Stimulated activated CD8-positive, alpha-beta memory T cell treated with anti-CD3 and anti-CD28 coated beads, Interleukin-7, amount 100 ng/mL, for 4 hours (primary cell): Measurements from ENCODE around the gene ATP8A2.
"Not testable (repeated sequence)": the region's sequence is repeated elsewhere in the genome, so short reads cannot be mapped to it uniquely, and the experiment has no call there.

Experiments used
- DNase-seq, 2 donors: peaks; one replicate each; pipeline ENCODE4 v3.0.0-alpha.2; 2020; ENCODE audit warnings: low read depth in 2 of 2

The ATP8A2 gene

DNA sequence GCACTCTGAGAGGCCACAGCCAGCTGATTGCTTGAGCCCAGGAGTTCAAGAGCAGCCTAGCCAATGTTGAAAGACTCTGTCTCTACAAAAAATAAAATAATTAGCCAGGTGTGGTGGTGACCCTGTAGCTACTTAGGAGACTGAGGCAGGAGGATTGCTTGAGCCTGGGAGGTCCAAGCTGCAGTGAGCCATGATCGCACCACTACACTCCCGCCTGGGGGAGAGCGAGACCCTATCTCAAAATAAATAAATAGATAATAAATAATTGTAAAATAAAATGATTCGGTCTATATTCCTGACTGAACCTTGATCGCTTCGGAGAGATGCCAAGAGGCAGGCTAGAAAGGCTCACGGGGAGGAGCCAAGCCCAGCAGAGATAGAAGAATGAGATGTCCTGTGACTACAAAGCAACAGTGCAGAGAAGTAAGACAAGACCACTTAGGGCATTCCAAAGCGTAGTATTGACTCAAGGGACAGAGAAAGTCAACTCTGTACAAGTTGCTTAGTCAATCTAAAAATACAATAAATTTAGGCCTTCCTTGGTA lies 667.2 kb downstream of the ATP8A2 start:
- no peak for DNase-seq

DNA sequence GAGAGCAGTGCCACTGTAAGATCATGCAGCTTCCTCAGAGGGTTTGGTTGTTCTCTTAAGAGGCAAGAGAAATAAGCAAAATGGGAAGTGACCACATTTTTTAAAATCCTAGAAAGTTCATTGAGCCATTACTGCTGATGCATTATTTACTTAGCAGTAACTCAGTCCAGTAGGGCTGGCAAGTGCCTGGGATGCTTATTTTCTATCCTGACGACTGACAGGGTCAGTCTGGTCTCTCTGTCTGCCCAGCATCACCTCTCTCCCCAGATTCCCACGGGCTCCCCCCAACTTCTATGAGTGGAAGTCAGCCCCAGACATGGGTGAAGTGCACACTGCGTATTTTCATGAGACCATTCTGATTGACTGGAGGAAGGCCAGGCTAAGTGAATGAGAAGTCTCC lies 669.7 kb downstream of the ATP8A2 start:
- DNase-seq: no peak

GRCh38 chr13:26042785-26043184 lies 671.0 kb downstream of the ATP8A2 start:
- DNase-seq: no peak

GRCh38 chr13:26045142-26045541 lies 673.4 kb downstream of the ATP8A2 start:
- no peak for DNase-seq

- no peak for DNase-seq
Observed at GRCh38 chr13:26046639-26047038, 674.9 kb downstream of the ATP8A2 start.

DNA sequence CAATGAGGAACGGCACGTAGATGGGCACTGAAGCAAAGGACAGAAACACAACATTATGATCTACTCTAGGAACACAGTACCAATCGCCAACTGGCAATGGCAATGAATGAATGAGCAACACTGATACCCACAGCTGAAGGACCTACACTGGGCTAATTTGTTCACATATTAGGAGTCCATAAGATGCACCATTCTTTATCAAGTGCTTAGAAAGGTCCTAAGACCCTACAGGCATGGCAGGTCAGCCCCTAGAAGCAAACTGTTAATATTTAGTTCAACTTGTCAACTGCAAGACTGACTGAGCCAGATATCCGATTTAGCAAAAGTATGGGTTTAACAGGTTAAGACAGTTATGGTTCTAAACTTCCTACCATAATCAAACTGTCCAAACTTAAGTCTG lies 675.3 kb downstream of the ATP8A2 start:
- no peak for DNase-seq

DNA sequence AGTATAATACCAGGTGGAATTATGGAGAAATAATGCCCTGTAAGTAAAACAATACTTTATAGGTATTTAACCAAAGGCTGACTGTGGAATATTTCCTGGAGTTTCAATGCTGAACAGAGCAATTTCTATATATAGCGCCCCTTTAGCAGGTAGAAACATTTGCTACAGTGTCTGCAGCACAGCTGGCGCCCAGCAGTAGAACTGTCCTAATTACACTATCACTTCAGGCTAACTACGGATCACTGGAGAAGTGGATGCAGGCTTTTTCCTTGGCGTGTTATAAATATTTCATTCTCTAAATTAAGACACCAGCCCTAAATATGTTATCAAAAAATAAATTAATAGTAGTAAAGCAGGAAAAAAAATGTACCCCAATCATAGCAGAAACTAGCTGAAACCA lies 677.0 kb downstream of the ATP8A2 start:
- no peak for DNase-seq

DNA sequence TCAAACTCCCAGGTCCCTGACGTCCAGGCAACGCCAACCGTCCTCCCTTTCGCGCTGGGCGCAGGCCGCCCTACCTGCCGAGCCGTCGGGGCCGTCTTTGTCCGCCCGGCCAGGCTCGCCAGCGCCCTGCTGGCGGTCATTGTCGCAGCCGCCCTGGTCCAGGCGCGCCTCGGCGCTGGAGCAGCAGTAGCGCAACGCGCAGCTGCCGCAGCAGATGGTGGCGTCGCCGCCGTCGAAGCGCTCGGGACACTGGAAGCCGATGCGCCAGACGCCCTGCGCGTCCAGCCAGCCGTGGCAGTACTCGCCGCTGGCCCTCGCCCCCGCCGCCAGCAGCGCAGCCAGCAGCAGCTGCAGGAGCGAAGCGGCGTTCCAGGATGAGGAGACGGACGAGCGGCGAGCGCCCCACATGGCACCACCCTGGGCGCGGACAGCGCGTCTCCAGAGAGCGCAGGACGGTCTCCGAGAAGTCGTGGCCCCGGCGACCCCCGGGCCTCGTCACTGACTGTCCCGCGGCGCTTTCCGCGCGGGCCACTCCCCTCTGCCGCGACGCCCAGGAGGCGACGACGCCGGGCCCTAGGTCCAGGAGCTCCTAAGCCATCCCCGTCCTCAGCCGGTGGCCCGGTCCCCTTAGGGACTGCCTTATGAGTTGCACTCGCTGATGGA lies 678.9 kb downstream of the ATP8A2 start:
- DNase-seq: no peak

DNA sequence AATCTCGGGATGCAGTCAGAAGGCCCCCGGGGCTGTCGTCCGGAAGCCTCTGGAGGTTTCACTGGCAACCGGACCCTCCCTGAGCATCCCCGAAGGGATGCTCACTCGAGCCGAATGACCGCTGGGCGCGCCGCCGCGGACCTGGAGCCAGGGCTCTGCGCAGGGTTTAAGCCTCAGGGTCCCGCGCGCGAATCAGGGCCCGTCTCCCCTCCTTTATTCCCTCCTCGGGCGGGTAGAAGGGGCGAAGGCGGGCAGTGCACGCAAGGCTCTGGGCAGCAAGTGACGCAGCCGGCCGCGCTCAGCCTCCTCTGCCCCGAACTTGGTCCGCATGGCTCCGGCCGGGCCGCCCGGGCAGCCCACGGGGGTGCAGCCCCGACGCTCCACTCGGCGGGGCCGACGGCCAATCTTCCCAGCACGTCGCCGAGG lies 679.5 kb downstream of the ATP8A2 start:
- DNase-seq: no peak

GRCh38 chr13:26051657-26052311 lies 680.0 kb downstream of the ATP8A2 start, which contains the start of gene SHISA2:
SHISA2 (minus strand) TSS chr13:26052016; CDS start chr13:26050975, 1,041 bp downstream.
- DNase-seq: peak in 1 of 2 donors; percentile 46

- no peak for DNase-seq
Observed at GRCh38 chr13:26052337-26052736, 680.6 kb downstream of the ATP8A2 start.

- DNase-seq: no peak
Observed at GRCh38 chr13:26053418-26053980, 681.7 kb downstream of the ATP8A2 start.

DNA sequence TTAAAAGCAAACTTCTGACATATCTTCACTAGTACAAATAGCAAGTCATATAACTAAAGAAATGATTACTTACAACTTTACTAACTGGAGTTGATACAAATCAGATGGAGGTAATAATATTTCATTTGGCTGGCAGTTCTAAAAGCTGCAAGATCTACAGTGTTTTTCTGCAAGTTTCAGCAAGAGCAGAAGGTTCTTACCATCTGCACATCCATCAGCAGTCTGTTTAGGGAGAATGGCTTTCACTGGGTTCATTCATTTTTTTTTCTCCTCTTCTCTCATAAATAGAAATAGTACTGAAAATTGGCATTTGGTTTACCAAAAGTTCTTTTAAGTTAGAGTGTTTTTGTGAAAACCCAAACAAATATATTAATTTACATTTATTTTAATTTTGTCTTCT lies 683.1 kb downstream of the ATP8A2 start:
- no peak for DNase-seq

GRCh38 chr13:26058704-26059103 lies 686.9 kb downstream of the ATP8A2 start:
- no peak for DNase-seq

- DNase-seq: no peak
Observed at GRCh38 chr13:26060357-26060756, 688.6 kb downstream of the ATP8A2 start.

- DNase-seq: no peak
Observed at GRCh38 chr13:26061256-26061655, 689.5 kb downstream of the ATP8A2 start.

DNA sequence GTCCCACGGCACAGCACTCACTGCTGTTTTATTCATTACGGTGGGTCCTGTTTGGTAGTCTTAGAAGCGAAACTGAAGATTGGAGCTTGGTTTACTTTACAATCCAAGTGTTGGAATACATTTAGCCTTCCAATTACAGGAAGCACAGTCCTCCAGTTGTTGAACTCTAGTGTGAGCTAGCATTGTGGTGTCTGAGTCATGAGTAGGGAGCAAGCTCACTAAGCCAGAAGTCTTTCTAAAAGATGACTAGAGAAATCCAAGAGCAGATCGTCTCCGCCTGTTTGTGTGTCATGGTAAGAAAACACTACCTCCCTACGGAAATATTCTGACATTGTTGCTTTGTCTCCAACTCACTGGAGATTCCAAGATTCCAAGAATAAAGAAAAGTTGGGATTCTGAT lies 690.2 kb downstream of the ATP8A2 start:
- no peak for DNase-seq

DNA sequence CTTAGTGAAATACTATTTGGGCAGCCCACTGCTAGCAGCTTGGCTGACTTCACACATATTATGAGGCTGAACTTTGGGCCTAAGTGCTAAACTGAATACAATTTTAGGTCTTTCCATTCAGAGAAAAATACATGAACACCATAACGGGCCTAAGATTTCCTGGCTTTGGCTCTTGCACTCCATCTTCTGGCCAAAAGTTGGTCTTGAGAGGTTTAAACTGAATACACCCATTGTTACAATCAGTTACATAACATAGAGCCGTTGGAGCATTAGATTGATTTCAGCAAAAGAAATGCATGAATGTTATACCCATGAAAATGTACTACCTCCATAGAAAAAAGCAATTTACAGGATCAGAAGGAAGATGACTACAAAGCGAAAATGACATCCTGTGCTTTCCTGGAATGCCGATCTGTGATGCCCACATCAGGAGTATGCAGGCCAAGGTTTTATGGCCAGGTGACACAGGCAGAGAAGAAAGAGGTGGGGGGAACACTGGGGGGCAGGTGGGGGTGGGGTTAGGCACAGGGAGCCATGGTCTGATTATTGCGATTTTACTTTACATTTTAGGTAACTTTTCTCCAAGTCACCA lies 691.2 kb downstream of the ATP8A2 start:
- peak in 1 of 2 donors; percentile 15 for DNase-seq

DNA sequence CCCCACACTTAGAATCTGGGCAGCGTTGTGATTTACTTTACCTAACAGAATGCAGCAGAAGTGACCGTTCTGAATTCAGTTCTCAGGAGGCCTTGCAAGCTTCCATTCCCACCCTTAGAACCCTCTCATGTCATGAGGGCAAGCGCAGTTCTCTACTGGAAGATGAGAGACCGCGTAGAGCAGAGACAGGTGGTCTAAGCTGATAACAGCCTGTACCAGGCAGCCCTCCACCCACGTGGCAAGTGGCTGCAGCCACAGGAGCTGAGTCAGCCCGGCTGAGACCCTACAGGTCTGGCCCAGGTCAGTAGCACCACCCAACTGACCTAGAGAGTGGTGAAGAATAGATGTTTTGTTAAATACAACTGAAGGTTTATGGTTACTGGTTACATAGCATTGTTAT lies 694.7 kb downstream of the ATP8A2 start:
- not testable (repeated sequence) for DNase-seq

- DNase-seq: no peak
Observed at GRCh38 chr13:26067601-26068000, 695.8 kb downstream of the ATP8A2 start.

- not testable (repeated sequence) for DNase-seq
Observed at GRCh38 chr13:26068372-26068771, 696.6 kb downstream of the ATP8A2 start.

GRCh38 chr13:26069642-26070041 lies 697.9 kb downstream of the ATP8A2 start:
- not testable (repeated sequence) for DNase-seq
